ENCODE results near the gene CERS6.

The CERS6 gene

DNA sequence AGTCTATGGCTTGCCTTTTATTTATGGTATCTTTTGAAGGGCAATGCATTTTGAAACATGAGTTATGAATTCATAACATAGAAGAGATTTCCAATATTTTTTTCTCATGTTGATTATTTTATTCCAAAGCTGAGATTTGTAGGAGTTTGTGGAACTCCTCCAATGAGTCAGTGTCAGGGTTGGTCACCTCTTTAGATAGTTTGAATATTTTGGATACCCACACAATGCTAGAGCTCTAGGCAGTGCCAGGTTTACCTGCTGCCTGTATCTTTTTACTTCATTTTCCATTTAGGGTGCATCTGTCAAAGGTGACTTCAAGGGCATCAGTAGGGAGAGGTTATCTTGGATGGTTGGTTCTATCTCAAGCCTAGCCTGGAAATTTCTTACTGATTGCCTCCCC lies 152.7 kb downstream of the CERS6 start:
- DNase-seq, result no peak

DNA sequence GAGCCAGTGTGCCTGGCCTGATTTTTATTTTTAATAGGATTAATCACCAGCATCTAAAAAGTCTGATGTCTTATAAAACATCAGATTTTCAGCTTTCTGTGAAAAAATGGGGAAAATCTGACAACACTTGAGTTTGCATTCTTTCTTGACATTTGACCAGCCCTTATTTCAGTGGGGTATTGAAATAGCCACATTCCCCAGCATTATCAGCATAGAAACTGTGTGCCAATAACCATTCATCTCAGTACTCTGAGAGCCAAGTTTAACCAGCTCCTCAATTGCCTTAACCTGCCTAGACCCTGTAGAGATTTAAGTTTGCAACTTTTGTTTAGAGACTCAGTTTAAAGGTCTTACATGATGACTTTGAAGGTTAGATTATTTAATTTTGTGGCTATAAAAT lies 155.0 kb downstream of the CERS6 start:
- no peak for DNase-seq

DNA sequence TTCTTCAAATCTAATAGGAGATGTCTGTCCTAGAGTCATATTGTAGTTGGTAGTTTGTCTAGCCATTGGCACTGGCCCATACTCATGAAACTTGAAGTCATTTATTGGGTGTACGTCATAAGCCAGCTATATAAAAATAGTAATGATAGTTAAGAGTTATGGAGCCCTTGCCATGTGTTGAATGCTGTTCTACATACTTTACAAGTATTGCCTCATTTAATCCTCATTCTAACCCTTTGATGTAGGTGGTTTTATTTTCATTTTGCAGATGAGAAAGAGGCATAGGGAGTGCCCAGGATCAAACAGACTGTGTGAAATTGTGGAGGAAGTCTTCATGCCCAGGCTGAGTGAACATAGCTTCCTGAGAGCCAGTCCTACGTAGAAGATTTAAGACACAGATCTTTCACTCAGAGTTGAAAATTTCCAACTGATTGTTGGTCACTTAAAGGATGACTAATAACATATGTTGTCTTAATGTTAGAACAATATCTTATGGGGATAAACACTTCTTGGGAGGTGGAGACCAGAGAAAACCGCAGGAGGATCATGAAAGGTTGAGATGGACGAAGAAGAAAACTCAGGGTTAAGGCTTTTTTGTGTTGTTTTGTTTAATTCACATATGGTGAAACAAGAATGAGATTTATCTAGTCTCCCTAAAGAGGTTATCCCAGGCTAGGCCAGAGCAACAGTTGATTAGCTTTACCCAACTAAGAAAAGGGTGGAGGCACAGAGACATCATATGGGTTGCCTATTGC lies 156.0 kb downstream of the CERS6 start:
- DNase-seq, result no peak

DNA sequence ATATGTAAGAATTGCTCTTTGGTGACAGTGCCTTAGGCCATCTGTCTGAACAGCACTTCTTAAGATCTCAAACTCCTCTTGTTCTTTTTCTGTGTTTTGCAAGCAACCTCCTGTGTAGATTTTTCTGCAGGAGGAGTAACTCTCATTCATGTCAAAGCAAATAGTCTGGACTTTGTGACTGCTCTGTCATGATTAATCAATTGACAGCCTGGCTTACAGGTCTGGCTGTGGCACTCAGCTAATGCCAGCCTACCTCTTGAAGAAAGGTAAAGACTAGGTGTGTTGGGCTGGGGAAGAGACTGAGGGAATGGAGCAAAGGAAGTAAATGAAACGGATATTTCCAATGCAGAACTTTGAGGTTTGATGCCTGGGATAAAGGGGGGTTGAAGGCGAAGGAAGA lies 156.6 kb downstream of the CERS6 start:
- no peak for DNase-seq

DNA sequence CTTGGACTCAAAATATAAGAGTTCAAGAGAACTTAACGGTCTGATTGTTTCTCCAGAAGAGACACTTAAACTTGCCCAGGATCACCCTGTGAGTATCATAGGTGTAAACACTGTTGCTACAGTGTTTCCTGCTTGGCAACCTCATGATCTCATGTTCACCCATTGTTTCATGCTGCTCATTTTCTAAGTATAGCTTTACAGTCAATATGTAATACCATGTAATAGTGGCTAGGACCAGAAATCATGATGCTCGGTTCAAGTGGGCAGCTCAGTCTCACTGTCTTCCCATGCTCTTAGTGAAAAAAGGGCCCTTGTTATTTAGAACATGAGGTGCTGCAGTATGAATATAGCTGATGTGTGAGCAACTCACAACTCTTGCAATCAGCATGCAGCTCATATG lies 157.5 kb downstream of the CERS6 start:
- peak; percentile 30 for DNase-seq

DNA sequence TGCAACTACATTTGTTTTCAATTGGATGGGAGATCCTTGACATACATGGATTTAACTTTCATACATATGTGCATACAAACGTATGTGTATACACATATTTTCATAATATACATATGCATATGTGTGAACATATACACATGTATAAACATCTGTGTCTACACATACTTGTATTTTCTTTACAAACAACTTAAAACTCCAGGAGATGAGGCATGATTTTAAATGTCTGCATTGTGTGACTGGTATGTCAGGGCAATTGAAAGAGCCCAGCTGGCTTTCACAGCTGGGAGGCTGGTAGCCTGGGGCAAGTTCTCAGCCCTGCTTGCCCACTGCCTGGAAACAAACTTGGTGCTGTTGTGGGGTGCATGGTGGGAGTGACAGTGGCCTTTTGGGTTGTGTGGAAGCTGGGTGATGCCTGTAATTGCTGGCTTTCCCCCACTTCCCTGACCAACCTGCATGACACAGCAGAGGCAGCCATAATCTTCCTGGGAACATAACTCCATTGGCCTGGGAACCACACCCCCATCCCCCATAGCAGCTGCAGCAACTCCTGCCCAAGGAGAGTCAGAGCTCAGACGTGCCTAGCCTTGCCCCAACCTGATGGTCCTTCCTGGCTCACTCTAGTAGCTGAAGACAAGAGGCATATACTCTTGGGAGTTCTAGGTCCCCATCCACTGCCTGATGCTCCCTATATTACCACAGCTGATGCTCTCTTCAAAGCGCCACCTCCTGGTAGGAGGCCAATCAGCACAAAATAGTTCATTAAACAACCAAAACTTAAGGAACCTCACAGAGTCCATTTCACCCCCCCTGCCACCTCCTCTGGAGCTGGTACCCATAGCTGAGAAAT lies 158.3 kb downstream of the CERS6 start:
- DNase-seq, result no peak

DNA sequence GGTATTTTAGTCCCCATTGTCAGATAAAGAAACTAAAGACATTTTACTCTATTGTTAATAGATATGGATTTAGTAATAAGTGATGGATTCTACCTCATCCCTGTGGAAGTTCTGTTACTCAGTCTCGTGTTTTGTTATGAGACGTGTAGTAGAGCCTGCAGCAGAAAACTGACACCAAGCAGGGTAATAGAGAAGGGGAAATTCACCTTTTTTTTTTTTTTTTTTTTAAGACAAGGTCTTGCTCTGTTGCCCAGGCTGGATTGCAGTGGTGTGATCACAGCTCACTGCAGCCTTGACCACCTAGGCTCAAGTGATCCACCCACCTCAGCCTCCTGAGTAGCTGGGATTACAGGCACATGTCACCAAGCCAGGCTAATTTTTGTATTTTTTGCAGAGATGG lies 164.5 kb downstream of the CERS6 start:
- no peak for DNase-seq

DNA sequence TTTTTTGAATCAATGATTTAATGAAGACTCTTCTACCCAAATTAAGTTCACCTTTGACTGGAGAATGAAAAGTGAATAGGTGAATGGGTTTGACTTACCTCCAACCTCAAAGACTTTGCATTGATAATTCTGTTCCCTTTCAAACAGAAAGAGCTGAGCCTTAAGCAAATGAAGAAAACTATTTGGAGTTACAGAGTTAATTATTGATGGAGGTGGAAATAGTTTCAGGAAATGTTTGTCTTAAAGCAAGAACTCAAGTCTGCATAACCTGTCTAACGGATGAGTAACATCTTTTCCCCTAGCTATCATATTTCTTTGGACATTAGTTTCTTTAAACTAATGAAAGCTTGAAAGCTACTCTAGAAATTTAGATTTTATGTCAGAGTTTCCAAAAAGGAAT lies 166.5 kb downstream of the CERS6 start:
- DNase-seq, result no peak

DNA sequence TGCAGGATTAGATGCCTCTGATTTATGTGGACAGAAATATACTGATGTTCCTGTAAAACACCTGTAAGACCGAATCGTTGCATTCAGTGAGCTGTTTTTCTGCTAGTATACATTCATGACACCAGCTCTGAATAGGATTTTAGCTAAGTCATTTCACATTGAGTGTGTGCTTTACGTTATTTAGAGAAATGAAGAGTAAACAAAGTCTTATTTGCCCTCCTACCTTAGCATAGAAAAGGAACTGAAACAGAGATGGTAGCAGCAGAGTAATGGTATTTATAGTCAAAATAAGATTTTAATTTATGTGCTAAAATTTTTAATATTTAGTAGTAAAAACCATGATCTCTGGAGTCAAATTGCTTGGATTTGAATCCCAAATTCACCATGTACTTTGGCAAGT lies 168.0 kb downstream of the CERS6 start:
- DNase-seq, result peak; percentile 42

DNA sequence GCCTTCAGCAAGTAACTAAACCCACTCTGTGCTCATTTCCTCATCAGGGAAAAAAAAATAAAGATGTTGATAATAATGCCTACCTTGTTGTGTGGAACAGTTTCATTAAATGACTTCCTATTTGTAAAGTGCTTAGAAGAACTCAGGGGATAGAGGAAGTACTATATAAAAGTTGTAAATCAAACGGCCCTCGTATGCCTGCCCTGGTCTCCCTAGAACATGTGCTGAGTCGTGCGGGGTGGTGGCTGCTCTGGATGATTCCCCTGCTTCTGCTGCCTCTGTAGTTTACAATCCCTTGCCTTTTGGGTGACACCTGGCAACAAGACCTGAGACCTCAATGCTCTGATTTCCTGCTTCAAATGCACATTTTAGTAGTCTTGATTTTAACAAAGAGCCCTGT lies 170.0 kb downstream of the CERS6 start:
- peak; percentile 11 for DNase-seq

DNA sequence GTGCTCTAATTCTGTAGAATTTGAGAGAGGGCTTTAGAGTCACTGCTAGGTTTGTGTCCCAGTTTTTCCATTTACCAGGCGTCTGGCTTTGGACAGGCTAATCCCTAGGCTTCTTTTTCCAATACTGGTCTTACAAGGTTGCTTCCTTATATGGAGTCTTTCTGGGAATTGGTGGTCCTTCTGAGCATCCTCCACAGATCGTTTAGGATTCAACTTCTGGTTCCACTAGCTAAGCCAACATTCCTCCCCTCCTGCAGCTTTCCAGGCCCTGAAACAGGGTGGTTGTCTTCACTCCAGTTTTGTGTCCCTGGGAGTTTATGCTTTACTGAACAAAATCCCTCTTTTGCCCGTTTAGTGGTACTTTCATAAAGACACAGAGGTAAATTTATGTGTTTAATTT lies 170.6 kb downstream of the CERS6 start:
- DNase-seq, result no peak

DNA sequence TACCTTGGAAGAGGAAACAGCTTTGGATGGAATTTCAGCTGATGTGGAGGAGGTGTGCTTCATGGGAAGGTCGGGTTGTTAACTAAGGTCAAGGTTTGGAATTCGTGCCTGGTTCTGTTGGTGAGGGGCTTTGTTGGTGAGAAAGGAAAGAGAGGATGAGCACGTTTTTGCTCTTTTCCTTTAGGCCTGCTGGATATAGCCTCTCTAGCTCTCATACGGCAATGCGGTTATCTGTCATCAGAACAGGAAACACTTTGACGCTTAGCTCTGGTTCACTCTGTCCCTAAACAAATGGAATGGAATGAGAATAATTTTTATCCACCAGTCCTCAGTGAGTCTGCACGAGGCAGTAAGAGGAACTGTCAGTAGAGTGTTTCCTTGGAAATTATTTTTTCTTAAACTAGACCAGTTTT lies 176.6 kb downstream of the CERS6 start:
- no peak for DNase-seq

DNA sequence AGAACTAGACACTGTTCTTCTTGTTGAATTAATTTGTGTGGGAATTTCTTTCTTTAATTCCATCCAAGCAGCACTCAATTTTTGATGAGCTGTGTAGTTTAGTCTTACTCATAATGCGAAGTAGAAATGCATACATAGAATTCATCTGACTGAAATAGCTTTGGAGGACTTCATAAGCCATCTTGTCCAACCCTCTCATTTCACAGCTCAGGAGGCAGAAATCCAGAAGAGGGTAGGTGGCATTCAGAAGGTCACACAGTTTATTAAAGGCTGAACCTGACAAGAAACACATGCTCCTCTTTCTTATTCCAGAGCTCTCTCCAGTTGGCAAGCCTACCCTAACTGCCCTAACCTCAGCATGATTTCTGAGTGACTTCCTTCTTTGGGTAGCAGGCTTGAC lies 177.1 kb downstream of the CERS6 start:
- DNase-seq, result no peak

DNA sequence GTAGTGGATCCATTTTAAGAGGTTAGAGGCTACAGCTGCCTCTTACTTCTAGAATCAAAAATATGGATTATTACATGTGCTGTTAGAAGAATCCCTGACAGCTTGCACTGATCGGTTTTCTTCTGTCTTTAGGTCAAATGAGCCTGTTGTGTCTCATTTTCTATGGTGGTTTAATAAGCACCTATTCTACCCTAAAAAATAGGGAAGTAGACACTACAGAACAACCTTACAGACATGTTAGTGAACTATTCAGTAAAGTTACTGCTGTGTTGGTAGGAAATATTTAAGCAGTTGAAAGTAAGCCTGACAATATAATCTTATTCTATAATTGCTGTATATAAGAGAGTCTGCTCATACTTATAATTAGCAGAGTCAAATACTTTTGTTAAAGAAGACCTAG lies 177.8 kb downstream of the CERS6 start:
- DNase-seq, result no peak

DNA sequence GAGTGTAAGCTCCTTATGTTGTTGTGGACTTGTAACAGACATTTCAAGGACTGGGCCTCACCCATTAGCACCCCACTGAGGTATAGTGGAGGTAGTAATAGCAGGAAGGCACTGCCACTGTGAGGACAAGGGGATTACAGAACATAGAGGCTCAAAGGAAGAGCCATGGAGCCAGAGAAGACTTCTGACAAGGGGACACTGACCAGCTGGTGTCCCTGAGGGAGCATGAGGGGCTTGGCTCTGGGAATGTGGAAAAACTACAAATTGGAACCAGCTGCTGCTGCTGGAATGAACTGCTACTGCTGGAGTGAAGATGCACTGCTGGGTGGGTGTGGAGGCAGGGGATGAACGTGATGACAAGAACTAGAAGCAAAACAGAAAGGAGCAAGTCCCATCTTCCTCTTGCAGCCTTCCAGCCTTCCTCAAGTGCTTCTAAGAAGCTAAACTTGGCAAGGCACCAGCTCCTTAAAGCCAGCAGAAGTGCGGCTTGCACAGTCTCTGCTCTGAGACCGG lies 179.0 kb downstream of the CERS6 start:
- DNase-seq, result no peak

DNA sequence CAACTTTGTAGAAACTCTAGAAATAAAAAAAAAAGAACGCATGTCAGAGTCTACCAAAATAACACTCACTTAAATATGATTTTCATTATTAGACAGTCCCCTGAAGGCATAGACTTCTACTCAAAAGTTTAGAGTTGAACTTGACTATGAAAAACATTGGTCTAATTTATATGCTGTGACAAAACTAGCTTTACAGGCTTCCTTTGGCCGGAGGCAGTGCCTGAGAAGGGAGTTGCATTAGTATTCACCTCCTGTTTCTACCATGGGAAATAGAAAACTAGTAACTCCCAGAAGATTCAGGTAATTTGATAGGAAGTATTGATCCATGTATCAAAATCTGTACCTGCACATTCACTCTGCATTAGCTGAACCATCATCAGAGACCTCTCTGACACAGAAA lies 182.9 kb downstream of the CERS6 start:
- no peak for DNase-seq

DNA sequence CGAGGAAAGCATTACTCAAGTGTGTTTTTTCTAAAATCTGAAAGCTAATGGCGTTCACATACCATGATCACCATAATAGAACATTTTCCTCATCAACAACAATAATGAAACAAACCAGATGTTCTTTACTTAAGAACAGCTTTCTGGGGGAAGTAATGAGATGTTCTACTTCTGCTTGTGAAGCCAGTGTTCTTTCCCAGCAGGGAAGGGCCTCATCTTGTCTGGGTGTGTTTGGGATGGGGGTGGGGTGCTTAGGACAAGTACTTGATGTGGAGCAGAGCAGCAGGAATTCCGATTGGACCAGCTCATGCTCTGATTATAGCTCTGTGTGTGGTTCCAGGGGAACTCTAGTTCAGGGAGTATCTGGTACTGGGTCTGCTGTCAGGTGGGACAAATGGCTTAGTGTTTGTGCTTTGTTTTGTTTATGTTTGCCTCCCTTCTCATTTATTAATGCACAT lies 183.4 kb downstream of the CERS6 start:
- DNase-seq, result no peak

DNA sequence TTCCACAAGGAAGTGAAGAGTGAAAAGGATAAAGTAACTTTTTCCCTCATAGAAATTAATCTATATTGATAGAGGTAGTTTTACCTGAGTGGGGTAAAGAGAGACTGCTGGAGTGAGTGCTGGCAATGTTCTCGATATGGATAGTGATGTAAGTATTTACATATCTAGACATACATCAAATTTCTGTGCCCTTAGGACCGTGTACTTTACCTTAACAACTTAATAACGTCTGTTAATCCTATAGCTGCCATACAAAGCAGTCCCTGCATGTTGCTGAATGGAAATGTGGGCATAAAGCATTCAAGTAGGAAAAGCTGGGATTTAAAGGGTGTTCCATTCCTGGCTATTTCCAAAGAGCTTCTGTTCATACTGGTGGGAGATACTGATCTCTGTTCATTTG lies 184.0 kb downstream of the CERS6 start:
- no peak for DNase-seq

DNA sequence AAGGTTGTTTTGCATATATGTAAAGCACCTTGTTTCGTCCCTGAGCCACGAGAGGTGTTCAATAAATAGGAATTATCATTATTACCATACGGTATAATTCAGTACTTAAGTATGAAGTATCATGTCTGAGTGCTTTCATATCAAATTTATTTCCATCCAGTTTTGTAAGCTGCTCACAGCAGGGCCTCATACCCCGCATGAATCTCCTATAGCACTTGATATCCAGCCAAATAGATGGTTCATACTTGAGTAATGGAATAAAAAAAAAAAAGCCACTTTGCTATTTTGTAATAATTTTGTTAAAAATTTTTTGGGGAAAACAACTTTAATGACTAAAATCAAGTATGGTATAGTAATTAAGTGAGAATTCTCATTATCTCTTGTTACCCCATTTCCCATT lies 185.6 kb downstream of the CERS6 start:
- DNase-seq, result no peak

DNA sequence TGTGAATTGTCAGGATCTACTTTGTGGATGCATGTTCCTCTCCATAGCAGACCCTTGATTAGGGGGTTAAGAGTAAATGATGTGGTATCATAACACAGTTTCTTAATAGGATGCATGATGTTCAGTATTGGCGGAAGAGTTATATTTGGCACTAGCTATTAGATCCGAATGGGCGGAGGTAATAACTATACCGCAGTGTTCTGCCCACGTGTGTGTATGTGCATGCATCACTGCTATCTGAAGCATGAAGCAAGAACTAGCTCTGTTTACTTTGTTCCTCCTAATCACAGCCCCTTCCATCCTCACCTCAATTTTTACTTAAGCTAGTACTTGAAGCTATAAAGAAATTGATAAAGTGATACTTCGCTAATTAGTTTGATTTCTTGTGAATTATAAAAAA lies 186.8 kb downstream of the CERS6 start:
- DNase-seq, result no peak

DNA sequence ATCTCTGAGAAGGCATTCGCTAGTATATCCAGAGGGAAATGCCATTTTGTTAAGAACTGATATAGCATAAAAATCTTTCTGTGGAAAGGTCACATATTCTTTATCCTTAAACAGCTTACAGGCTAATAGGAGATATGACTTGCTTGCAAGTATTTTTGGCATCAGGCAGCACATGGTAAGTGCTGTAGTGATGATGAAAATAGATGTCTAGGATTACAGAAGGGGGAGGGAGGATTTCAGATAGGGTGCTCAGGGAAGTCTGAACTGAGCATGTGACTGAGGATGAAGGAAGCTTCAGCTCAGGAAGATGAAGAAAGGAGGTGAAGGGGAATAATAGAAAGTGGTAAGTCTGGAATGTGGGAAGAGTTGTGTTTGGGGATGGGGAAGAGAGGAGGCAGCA lies 187.9 kb downstream of the CERS6 start:
- no peak for DNase-seq

DNA sequence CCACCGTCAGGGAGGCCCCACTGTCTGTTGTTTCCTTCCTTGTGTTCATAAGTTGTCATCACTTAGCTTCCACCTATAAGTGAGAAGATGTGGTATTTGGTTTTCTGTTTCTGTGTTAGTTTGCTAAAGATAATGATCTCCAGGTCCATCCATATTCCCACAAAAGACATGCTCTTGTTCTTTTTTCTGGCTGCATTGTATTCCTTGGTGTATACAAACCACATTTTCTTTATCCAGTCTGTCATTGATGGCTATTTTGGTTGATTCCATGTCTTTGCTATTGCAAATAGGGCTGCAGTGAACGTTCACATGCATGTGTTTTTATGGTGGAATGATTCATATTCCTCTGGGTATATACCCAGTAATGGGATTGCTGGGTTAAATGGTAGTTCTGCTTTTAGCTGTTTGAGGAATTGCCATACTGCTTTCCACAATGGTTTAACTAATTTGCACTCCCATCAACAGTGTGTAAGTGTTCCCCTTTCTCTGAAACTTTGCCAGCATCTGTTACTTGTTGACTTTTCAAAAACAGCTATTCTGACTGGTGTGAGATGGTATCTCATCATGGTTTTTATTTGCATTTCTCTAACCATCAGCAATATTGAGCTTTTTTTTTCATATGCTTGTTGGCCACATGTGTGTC lies 189.7 kb downstream of the CERS6 start:
- DNase-seq, result no peak

DNA sequence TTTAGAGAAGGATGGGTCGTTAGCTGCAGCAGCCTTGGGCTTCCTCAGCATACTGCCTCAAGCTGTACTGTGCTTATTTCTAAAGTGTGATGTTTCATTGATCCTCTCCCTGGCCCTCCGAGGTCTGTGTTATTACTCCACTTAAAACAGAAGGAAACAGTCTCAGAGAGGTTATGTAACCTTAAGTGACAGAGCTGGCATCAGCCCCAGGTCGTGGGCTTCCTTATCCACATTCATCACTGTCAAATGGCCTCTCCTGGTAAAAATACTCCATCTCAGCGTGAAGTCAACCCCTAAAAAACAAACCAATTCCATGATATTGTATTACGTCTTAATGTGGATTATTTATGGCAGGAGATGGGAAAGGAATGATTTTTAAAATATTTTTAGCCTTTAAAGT lies 193.0 kb downstream of the CERS6 start:
- DNase-seq, result no peak

DNA sequence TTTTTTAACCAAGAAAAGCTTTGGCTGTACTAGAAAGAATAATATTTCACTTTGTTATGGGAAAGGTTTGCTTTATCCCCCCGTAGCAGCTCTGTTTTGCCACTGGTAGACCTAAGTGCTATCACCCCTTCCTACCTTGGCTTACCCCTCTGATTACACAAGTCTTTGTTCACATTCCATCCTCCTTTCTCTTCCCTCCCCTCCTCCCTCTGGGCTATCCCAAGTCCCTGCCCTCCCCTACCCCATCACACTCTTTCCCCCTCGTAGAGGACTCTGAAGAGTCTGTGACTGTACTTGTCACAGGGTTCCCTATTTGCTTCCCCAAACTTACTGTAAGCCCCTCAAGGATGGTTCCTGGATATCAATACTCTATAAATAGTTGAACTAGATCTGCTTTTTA lies 193.5 kb downstream of the CERS6 start:
- DNase-seq, result no peak
